HT1080 (cell line): Measurements from ENCODE around the gene STX4. TPM values are rescaled to one million over a fixed set of nuclear protein-coding genes. Genes with fewer than 3 reads are reported as not detected.
A peak's percentile ranks its signal among the peaks of the same experiment; 100 is the strongest.

Source experiments
- DNase-seq: peaks from one replicate; pipeline ENCODE4 v3.0.0-alpha.2; 2015; ENCODE audit warnings: low read depth
- polyA plus RNA-seq, 2 experiments: library from polyadenylated mRNA; depleted of rRNA; stranded (reverse); fragments of >200 nt; gene quantifications; 2 replicates each; pipeline ENCODE4 v1.2.3, GENCODE V29; 2015
- total RNA-seq: library from RNA; depleted of rRNA; stranded (reverse); fragments of >200 nt; shearing (Covaris generic); gene quantifications from 2 replicates; pipeline ENCODE4 v1.2.3, GENCODE V29; 2014; rRNA removed

Gene STX4
- total RNA-seq = 37.9 and 43.7 TPM in 2 replicates
- 24.5 and 36.0 TPM in 2 replicates for polyA plus RNA-seq (2015; cell fraction: cytosol; rRNA removed)
- polyA plus RNA-seq (2015; cell fraction: nucleus; rRNA removed) = 58.5 and 79.6 TPM in 2 replicates

- peak; percentile 98 for DNase-seq
These were observed at the start of gene STX4 for GRCh38 chr16:31032736-31033708. STX4 (plus strand) TSS chr16:31033558; CDS start chr16:31033806, 248 bp downstream.

GRCh38 chr16:30983898-30984610 lies 49.3 kb upstream of the STX4 start:
- no peak for DNase-seq

- DNase-seq = peak; percentile 74
These were observed 48.5 kb upstream of the STX4 start, which contains the start of gene HSD3B7 for GRCh38 chr16:30984669-30985400. HSD3B7 (plus strand) TSS chr16:30985207; CDS start chr16:30985659, 452 bp downstream.

- DNase-seq = peak; percentile 27
These were observed 47.8 kb upstream of the STX4 start for GRCh38 chr16:30985401-30986128.

GRCh38 chr16:30986129-30986991 lies 47.0 kb upstream of the STX4 start:
- DNase-seq = no peak

- DNase-seq = no peak
These were observed 45.7 kb upstream of the STX4 start for GRCh38 chr16:30987581-30988190.

GRCh38 chr16:30989469-30990047 lies 43.8 kb upstream of the STX4 start:
- no peak for DNase-seq

GRCh38 chr16:30990105-30990504 lies 43.3 kb upstream of the STX4 start:
- no peak for DNase-seq

GRCh38 chr16:30991052-30991451 lies 42.3 kb upstream of the STX4 start:
- DNase-seq = no peak

GRCh38 chr16:30992276-30992780 lies 41.0 kb upstream of the STX4 start:
- DNase-seq = no peak

GRCh38 chr16:30992931-30993816 lies 40.2 kb upstream of the STX4 start:
- DNase-seq = no peak

GRCh38 chr16:30995927-30996323 lies 37.4 kb upstream of the STX4 start:
- DNase-seq = no peak

- DNase-seq = no peak
These were observed 36.9 kb upstream of the STX4 start for GRCh38 chr16:30996324-30996984.

GRCh38 chr16:30996985-30997724 lies 36.2 kb upstream of the STX4 start:
- peak; percentile 63 for DNase-seq

GRCh38 chr16:30997725-30998711 lies 35.3 kb upstream of the STX4 start:
- peak; percentile 90 for DNase-seq
